ENCODE results near the gene PHF11.

Gene PHF11

DNA sequence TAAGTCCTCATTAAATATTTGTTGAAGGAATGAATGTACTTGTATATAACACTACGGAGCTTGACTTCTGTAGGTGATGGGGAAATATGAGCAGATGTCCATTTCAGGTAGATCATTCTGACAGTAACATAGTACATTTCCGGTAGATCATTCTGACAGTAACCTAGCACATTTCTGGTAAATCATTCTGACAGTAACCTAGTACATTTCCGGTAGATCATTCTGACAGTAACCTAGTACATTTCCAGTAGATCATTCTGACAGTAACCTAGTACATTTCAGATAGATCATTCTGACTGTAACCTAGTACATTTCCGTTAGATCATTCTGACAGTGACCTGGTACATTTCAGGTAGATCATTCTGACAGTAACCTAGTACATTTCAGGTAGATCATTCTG is 2.5 kb downstream of the PHF11 start:
- DNase-seq (ENCODE audit: low spot score): no peak

DNA sequence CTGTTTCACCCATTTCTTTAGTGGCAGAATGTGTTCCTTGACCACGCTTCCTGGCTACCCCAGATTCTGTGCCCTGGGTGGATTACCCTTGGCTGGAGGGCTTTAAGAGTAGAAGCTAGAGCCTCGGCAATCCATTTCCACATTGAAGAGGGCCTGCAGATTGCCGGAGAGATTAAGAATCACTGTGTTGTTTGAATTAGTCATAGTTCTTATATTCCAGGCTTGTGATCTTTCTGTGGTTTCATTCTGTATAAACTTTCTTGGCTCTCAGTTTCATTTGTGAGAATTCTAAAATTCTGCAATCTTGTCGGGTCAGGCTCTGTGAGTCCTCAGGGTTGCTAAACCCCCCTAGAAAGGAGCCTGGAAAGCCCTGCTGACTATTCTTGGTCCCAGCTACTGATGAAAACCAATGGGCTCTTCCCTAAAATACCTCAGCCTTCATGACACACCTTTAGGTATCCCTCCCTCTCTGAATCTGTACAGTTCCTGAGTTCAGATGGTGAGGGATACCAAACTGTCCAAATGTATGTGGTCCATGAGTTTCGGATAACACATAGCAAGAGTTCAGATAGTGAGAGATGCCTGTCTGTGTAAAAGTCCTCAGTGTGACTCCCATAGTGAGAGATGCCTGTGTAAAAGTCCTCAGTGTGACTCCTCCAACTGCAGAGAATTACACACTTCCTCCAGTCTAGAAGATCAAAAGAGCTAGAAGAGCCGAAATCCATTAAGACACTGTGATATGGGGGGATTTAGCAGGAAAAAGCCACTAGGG is 4.3 kb downstream of the PHF11 start:
- peak; percentile 85 for DNase-seq (ENCODE audit: low spot score)

DNA sequence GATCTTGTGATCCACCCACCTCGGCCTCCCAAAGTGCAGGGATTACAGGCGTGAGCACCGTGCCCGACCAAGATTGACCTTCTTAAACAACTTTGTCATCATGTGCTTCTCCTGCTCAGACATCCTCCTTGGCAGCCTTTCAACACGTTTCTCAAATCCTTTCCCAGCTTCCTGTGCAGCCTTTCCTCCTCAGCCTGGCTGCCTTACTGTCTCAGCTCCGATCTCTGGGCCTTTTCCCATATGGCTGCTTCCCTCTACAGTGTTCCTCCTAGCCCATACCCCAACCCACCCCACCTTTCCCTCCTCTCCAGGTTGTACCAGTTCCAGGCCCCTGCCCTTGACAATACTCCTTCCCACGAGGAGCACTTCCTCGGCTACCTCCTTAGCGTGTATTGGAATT is 7.2 kb downstream of the PHF11 start:
- peak; percentile 45 for DNase-seq (ENCODE audit: low spot score)

DNA sequence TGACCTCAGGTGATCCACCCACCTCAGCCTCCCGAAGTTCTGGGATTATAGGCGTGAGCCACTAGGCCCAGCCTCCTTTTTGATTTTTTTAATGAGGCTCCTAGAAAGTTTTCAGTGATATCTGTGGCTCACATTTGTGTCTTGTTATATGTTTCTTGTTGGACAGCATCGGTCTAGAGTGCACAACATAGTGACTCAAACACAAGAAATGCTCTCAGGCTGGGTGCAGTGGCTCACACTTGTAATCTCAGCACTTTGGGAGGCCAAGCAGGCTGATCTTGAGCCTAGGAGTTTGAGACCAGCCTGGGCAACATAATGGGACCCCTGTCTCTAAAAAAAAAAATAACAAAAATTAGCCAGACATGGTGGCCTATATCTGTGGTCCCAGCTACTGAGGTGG is 8.2 kb downstream of the PHF11 start:
- DNase-seq (ENCODE audit: low spot score): peak; percentile 40

DNA sequence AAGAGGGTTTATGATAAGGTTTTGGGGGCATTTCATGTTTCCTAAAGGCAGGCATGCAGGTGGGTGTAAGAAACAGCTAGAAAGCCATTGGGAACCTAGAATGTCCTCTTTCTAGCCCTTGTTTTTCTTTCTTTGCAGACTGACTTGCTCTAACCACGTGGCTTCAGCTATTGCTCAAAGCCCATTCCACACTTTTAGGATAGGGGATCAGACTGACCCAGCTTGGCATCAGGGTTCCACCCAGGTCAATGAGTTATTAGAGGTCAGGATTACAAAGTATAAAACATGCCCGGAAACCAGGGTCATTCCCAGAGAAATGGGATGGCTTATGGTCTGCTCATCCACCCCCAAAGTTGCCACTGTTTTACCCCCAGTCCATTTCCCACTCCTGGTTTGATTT is 16.8 kb downstream of the PHF11 start:
- no peak for DNase-seq (ENCODE audit: low spot score)

DNA sequence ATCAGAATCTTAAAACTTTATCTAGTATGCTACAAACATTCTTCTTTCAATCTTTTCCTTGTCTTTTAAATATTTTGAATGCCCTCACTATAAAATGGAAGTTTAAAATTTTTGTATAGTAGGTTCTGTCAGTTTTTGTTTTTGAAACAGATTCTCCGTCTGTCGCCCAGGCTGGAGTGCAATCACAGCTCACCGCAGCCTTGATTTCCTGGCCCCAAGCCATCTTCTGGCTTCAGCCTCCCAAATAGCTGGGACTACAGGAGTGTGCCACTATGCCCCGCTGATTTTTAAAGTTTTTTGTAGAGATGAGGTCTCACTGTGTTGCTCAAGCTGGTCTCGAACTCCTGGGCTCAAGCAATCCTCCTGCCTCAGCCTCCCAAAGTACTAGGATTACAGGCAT is 20.7 kb downstream of the PHF11 start:
- no peak for DNase-seq (ENCODE audit: low spot score)

DNA sequence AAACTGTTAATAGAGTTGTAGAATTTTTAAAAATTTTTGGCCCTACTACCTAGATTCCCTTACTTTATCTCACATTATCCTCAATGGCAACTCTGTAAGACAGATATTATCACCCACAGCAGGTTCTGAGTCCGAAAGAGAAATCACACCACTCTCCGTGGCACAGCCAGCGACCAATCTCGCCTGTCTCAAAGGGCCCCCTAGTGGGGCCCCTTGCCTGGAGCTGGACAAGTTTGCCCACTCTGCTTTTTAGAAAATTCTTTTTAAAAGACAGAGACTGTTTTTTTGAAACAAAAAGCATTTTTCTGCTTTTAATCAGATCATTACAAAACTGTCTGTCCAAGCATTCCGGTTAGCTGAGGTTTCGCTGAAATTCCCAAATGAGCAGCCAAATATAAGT is 21.7 kb downstream of the PHF11 start:
- DNase-seq (ENCODE audit: low spot score): no peak

DNA sequence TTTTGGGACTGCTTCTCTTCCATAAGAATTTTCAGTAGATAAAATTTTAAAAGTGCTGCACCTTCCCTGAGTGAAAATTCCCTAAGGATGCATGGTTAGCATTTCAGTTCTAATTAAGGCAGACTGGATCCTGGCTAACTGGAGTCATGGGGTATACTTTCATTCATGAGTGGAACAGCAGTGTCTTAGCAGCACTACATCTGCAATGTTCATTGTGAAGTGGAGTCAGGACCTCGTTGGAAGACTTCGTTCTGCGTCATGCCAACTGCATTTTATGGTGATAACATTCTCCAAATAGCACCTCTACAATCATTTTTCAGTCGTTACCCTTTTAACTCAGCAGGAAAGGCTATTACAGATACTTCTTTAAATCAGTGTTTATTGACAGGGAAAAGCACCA is 25.5 kb downstream of the PHF11 start:
- DNase-seq (ENCODE audit: low spot score): no peak

DNA sequence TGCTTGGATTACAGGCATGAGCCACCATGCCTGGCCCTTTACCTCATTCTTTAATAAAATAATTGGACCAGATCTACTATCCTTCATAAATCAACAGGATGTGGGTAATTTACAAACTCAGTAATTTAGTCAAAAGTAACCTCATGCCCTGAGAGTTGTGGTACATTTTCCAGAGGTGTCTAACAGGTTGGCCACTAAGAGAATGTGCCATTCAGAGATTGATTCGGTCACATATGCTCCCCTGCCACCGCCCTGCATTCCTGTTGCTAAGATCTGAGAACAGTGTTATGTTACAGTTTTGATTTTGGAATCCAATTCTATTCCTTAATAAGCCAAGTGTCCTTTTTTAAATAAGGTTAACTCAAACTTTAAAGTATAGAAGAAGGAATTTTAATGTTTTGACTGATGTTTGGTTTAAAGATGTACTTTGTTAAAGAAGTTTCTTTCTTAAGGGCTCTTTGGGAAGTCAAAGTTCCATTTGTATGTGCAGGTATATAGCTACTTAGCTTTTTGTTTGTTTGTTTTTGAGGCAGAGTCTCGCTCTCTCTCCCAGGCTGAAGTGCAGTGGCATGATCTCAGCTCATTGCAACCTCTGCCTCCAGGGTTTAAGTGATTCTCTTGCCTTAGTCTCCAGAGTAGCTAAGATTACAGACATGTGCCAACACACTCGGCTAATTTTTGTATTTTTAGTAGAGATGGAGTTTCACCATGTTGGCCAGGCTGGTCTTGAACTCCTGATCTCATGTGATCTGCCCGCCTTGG is 29.2 kb downstream of the PHF11 start:
- no peak for DNase-seq (ENCODE audit: low spot score)

DNA sequence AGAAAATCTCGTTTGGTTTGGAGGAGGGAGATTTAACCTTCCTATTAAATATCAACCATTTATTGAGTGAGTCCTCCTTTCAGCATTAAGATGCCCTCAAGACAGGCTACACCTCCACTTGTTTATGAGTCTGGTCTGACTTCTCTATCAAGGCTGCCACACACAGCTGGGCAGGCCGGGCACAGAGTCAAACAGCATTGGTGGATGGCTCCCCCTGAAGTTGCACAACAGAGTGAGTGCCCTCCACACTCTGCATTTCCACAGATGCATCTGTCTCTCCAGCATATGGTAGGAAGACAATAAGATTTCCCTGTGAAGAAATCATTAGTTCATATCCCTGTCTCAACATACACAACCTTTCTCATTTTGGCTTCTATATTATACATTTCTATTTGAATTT is 31.4 kb downstream of the PHF11 start:
- no peak for DNase-seq (ENCODE audit: low spot score)

DNA sequence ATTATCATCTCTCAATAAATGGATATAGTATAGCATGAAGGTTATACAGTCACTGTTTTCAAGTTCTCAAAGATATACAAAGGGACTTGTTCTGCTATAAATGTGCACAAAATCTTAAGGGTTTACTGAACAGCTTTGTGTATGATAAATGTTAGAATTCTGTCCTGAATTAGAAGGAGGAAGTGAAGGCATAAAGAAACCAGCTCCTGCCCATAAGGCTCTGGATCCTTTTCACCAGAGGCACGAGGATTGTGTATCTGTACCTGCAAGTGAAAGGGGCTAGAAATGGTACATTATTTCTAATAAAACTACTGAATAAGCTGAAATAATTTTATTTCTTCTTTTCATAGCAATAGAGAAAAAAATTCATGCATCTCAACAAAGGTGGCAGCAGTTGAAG is 32.4 kb downstream of the PHF11 start:
- no peak for DNase-seq (ENCODE audit: low spot score)

DNA sequence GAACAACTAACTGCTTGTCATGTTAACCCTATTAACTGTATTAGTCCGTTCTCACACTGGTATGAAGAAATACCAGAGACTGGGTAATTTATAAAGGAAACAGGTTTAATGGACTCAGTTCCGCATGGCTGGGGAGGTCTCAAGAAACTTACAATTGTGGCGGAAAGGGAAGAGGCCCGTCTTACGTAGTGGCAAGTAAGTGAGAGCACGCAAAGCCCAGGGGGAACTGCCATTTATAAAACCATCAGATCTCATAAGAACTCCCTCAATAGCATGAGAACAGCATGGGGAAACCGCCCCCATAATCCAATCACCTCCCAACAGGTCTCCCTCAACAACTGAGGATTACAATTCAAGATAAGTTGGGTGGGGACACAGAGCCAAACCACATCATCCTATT is 34.7 kb downstream of the PHF11 start:
- no peak for DNase-seq (ENCODE audit: low spot score)

DNA sequence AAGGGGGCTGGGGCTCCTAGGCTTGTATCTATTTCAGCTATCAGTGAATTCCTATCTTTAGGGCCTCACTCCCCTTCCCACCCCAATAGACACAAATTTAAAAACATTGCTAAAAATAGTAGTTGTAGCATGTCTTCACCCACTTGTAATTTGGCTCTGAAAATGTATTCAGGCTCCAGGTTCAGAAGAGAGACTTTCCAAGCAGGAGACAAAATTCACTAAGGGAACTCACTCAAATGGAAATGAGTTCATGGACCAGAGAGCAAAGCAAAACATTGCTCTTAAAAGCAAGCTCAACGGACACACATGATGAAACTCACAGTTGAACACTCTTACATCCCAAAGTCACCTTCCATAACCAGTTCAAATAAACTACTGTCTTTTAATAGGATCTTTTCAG is 36.8 kb downstream of the PHF11 start:
- DNase-seq (ENCODE audit: low spot score): no peak

DNA sequence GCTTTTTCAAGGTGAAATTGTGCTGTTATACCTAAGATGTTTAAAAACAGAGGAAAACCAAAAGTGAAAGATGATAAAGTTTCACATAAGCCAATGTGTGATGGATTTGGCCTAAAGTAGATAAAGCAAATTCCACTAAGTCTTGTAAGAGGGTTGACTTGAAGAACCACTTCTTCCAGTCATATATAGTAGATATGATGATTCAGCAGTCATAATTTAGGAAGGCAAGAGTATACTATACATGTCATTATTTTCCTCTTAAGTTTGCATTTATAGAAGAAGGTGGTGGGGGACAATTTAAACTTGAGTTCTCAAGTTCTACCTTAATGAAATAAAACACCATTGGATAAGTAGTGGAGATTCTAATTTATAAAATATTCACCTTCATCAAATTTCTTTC is 37.3 kb downstream of the PHF11 start:
- DNase-seq (ENCODE audit: low spot score): no peak

DNA sequence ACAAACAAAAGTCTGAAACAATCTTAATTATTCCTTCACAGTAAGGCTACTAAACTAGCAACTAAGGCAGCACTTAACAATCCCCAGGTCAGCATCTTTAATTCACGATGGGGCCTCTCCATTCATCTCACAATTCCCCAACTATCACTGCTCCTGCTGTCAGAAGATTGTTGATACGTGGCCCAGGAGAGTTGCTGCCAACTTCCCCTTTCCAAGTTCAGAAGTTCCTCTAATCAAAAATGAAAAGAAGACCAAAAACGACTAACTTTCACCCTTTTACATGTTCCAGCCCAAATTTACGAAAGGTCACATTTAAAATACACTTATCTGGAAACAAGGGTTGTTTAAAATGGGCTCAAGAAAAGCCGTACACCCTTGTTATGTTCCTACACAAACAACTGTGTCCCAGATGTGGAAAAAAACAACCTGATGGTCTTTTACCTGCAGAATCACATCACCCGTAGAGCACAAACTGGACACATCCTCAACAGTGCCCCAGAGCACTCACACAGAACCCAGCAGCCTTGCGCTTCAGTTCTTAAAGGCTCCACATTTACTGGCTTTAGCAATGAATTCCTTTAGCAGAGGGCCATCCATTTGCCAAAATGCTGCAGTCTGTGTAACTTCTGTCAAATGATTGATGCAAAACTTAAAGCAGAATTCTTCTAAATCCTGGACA is 38.0 kb downstream of the PHF11 start:
- no peak for DNase-seq (ENCODE audit: low spot score)

DNA sequence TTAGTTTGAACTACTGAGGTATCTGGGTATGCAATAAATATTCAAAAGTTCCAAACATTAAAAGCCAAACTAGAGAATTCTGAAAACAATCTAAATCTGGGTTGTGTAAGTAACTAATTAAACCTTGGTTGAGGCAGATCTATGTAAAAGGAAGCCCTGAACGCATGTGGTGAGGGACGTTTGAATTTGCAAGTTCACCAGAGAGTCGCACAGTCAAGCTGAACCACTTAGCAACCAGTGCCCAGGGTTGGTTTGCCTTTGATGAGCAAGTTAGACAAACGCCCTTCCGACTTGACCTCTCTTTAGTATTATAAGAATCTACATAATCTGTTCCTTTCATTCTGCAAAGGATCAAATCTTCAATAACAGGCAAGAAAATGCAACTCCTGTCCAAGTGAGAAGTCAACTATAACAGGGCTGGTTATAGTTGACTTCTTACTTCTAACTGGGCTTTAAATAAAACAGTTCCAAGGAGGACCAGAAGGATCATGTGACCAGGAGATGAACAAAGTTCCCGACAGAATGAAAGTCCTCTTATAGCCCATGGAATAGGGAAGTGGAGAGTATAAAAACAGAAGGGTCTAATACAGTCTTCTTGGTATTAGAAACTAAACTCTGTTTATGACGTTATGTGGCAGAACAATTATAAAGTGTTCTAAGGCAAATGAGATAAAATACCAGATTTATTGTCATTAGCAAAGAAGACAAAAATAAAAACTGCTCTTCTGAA is 40.6 kb downstream of the PHF11 start:
- no peak for DNase-seq (ENCODE audit: low spot score)

DNA sequence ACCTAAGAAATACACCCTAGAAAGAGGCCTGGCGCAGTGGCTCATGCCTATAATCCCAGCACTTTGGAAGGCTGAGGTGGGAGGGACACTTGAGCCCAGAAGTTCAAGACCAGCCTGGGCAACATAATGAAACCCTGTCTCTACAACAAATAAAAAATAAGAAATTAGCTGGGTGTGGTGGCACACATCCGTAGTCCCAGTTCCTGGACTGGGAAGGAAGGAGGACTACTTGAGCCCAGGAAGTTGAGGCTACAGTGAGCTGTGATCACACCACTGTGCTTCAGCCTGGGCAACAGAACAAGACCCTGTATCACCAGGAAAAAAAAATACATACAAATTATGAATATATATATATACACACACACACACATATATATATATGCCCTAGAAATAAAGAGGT is 42.7 kb downstream of the PHF11 start:
- no peak for DNase-seq (ENCODE audit: low spot score)

DNA sequence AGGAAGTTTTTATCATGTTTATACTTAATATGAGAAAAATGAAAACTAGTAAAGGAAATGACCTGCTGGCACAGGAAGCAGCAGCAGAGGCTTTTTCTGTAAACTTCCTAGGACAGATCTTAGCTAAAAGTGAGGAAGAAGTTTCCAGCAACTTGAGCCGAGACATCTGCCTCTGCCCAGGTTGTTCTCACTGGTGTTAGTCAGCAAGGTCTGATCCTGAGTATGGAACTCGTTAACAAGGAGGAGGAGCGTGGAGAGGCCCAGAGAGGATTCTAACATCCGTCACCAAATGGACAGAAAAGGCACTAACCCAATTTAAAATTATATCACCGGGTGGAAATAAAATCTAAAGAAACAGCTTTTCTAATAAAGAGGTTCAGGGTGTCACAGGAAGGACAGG is 43.6 kb downstream of the PHF11 start:
- DNase-seq (ENCODE audit: low spot score): no peak

DNA sequence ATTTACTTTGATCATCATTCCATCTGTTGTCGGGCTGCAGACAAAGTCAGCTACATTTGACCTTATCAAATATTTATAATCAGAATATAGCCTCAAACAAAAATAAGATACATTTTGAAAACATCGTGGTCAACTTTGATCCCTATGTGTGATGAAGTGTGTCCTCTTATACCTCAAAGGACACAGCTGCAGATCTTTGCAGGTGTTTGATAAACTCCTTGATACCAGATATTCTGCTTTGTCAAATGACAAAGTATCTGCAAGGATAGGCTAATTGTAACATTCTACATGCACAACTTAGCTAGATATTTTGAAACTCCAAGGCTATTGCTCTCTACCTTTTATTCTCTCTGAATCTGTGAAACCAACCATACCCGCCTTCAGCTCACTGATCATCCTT is 44.0 kb downstream of the PHF11 start:
- no peak for DNase-seq (ENCODE audit: low spot score)

DNA sequence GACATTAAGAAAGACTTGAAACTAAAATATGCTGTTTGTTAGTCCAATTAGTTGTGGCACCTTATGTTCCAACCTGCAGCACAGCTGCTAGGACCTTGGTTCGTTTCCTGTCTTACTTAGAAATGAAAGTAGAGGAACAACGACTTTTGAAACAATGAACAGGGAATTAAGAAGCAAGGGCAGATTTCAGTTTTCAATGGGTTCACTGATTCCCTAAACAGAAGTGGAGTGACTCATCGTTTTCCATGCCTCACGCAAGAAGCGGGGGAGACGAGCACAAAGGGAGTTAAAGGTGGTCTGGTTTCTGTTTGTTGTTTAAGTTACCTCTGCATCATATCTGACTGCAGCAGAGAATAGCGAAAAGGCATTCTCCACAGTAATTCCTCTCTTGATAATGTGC is 44.8 kb downstream of the PHF11 start:
- no peak for DNase-seq (ENCODE audit: low spot score)

DNA sequence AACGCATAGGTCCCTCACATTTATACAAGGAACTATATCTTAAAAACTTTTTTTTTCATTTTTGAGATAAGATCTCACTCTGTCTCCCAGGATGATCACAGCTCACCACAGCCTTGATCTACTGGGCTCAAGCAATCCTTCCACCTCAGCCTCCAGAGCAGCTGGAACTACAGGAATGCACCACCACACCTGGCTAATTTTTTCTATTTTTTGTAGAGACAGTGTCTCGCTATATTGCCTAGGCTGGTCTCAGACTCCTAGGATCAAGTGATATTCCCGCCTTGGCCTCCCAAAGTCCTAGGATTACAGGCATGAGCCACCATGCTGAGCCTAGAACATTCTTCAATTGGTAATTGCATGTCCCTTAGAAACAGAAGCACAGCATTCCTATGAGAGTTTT is 47.9 kb downstream of the PHF11 start:
- DNase-seq (ENCODE audit: low spot score): no peak

DNA sequence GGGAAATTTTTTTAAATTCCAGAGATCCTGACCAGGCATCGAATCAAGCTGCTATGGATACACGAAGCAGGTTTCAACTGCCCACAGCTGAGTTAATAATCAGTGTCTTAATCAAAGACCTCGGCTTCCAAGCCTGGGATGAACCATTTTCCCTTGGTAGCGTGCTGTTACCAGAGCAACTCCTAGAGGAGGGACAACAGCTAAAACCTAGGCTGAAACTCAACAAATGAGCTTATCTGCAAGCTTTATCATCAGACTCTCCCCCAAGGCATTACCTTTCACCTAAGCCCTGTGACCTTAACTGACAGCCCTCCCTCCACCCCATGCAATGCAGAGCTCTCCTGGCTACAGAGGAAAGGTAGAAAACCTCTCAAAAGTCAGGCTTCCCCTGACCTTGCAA is 49.9 kb downstream of the PHF11 start:
- DNase-seq (ENCODE audit: low spot score): no peak

DNA sequence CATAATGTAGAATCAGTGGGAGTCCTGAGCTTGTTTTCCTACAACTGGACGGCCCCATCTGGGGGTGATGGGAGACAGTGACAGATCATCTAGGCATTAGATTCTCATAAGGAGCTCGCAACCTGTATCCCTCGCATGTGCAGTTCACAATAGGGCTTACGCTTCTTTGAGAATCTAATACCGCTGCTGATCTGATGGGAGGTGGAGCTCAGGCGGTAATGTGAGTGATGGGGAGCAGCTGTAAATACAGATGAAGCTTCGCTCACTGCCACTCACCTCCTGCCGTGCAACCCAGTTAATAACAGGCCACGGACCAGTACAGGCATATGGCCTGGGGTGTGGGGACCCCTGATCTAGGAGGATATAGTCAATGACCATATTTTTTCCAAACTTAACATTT is 50.8 kb downstream of the PHF11 start:
- DNase-seq (ENCODE audit: low spot score): no peak

Measured in AG08396 (cell line).